Measurements from ENCODE around the gene EFNB3.

EFNB3 gene

GRCh38 chr17:7742729-7743128 lies 37.7 kb downstream of the EFNB3 start:
- no peak for DNase-seq (ENCODE audit: low read depth)
- H3K4me3 ChIP-seq (ENCODE audit: low read depth, low read length) = no peak overlapping the region
- no peak for TF ChIP-seq CTCF (IDR thresholded peaks at IDR 0.05; ENCODE audit: insufficient read depth, low read depth, low read length, missing control alignments)

GRCh38 chr17:7744416-7744815 lies 39.4 kb downstream of the EFNB3 start:
- no peak for TF ChIP-seq CTCF (IDR thresholded peaks at IDR 0.05; ENCODE audit: insufficient read depth, low read depth, low read length, missing control alignments)
- no peak overlapping the region for H3K4me3 ChIP-seq (ENCODE audit: low read depth, low read length)
- DNase-seq (ENCODE audit: low read depth) = no peak

- no peak overlapping the region for H3K4me3 ChIP-seq (ENCODE audit: low read depth, low read length)
- no peak for DNase-seq (ENCODE audit: low read depth)
- TF ChIP-seq CTCF (IDR thresholded peaks at IDR 0.05; ENCODE audit: insufficient read depth, low read depth, low read length, missing control alignments) = no peak
Observed at GRCh38 chr17:7745748-7746470, 40.9 kb downstream of the EFNB3 start.

GRCh38 chr17:7747635-7748071 lies 42.7 kb downstream of the EFNB3 start:
- H3K4me3 ChIP-seq (ENCODE audit: low read depth, low read length) = no peak overlapping the region
- no peak for TF ChIP-seq CTCF (IDR thresholded peaks at IDR 0.05; ENCODE audit: insufficient read depth, low read depth, low read length, missing control alignments)
- no peak for DNase-seq (ENCODE audit: low read depth)

- TF ChIP-seq CTCF (IDR thresholded peaks at IDR 0.05; ENCODE audit: insufficient read depth, low read depth, low read length, missing control alignments) = no peak
- H3K4me3 ChIP-seq (ENCODE audit: low read depth, low read length) = no peak overlapping the region
- no peak for DNase-seq (ENCODE audit: low read depth)
Observed at GRCh38 chr17:7748076-7748775, 43.2 kb downstream of the EFNB3 start.

- DNase-seq (ENCODE audit: low read depth) = no peak
- H3K4me3 ChIP-seq (ENCODE audit: low read depth, low read length) = no peak overlapping the region
- TF ChIP-seq CTCF (IDR thresholded peaks at IDR 0.05; ENCODE audit: insufficient read depth, low read depth, low read length, missing control alignments) = no peak
Observed at GRCh38 chr17:7750321-7750821, 45.4 kb downstream of the EFNB3 start.
